Sciatic nerve (tissue), 2 donors: ENCODE results near the gene CFAP47. TPM values are rescaled to one million over a fixed set of nuclear protein-coding genes. Genes with fewer than 3 reads are reported as not detected.
"Not testable (repeated sequence)": the region's sequence is repeated elsewhere in the genome, so short reads cannot be mapped to it uniquely, and the experiment has no call there.

Experiments used
- ATAC-seq: fragments of 200-7000 bp; cut with Tn5 transposase; one replicate; pipeline ENCODE4 v1.9.1; 2020; ENCODE audit warnings: mild to moderate bottlenecking, moderate library complexity
- DNase-seq: peaks from one replicate; pipeline ENCODE4 v3.0.0-alpha.2; 2020; ENCODE audit warnings: low spot score
- intact Hi-C: fragments of 100-400 bp; cut with DNase I; formaldehyde crosslinking; loops from one replicate; pipeline ENCODE4 v1.14.2; 2022
- total RNA-seq: library from RNA; stranded (reverse); fragmentation: NEBNext Ultra II Directional; extraction: Animal tissue kit (Norgen Biotek cat#: 25700); gene quantifications from one replicate; pipeline ENCODE4 v1.2.1, GENCODE V29; 2021
- donor health status: DM: no; HTN: no; CAD: no.
- donor health status: DM: no; HTN: no; CAD: no.

Gene CFAP47
- total RNA-seq, 1 donor from 2014 or later, result 0.18 TPM

DNA sequence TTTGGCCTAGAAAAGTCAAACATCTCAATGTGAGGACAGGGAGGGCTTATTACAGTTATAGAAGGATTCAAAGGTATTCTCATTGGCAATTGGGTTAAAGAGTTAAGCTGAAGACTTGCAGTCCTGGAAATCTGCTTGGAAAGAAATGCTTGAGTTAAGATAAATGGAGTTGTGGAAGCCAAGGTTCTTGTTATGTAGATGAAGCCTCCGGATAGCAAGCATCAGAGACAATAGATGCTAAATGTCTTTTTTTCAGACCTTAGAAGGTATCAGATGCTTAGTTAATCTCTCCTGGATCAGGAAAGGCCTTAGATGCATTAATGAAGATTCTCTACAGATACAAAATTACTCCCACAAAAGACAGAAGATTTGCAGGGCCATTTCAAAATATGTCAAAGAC, 299.3 kb downstream of the CFAP47 start:
- intact Hi-C loops, result no loop called here
- no peak for ATAC-seq
- no peak for DNase-seq

DNA sequence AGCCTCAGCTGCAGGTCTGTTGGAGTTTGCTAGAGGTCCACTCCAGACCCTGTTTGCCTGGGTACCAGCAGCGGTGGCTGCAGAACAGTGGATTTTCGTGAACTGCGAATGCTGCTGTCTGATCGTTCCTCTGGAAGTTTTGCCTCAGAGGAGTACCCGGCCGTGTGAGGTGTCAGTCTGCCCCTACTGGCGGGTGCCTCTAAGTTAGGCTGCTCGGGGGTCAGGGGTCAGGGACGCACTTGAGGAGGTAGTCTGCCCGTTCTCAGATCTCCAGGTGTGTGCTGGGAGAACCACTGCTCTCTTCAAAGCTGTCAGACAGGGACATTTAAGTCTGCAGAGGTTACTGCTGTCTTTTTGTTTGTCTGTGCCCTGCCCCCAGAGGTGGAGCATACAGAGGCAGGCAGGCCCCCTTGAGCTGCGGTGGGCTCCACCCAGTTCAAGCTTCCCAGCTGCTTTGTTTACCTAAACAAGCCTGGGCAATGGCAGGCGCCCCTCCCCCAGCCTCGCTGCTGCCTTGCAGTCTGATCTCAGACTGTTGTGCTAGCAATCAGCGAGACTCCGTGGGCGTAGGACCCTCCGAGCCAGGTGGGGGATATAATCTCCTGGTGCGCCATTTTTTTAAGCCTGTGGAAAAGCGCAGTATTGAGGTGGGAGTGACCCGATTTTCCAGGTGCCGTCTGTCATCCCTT, 315.4 kb downstream of the CFAP47 start:
- ATAC-seq, intact Hi-C loops, DNase-seq: not testable (repeated sequence)

DNA sequence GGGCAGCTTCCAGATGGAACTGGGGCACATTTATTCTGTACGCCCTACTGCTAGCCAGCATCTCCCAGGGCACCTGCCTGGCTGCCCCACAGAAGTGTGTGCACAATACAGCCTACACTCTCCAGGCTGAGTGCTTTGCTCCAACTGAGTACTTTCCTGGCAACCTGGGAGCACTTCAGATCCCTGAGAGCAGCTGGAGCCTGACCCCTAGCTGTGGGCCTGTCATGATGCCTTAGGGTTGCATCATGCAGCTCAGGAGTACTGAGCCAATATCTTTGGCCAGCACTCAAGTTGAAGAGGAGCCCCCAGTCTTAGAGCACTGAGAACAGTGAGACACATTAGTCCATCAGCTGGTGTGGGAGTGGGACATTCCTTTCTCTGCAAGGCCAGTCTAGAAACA, 321.9 kb downstream of the CFAP47 start:
- no peak for ATAC-seq
- intact Hi-C loops, result no loop called here

DNA sequence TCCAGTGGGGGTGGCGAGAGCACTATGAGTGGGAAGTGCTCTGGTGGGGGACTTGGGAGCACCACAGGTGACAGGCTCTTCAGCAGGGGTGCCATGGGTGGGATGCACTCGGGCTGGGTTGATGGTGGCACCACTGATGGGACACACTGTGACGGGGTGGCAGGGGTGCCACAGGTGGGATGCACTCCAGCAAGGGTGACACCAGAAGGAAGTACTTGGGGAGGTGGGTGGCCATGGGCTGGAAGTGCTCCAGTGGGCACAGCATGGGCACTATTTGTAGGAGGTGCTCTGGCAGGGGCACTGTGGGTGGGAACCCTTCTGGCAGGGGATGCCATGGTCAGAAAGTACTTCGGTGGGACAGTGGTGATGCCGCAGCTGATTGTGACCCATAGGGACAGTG, 346.6 kb downstream of the CFAP47 start:
- intact Hi-C loops, result no loop called here
- peak; percentile 15 for DNase-seq
- no peak for ATAC-seq

More for the DNA sequence above, 321.9 kb downstream of the CFAP47 start:
- no peak for DNase-seq

DNA sequence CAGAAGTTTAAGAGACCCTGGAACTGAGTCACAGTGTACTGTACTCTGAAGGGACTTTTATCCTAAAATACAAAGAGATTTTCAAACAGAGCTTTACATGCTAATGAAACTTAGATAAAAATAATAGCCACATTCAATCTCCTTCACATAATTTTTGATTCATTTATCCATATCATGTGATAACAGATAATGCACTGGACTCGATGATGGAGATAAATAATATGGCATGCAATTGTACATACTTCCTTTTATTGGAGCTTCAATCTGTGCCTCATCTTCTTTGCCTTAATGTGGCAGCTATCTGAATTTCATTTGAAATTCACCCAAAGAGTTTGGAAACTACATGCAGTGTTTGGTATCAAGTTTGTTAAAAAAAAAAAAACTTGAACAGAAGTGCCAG, 390.6 kb downstream of the CFAP47 start:
- ATAC-seq (no peak), DNase-seq (no peak)
- intact Hi-C loops, result no loop called here

DNA sequence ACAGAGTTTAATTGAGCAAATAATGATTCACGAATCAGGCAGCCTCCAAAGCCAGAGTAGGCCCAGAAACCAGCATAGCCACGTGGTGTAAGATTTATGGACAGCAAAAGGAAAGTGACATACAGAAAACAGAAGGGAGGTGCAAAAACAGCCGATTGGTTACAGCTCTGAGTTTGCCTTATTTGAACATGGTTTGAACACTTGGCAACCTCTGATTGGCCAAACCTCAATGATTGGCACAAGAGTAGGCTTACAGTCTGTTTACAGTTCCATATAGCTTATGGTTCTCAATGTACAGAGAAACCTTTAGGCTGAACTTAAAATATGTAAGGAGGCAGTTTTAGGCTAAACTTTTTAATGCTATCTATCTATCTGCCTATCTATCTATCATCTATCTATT, 394.8 kb downstream of the CFAP47 start:
- DNase-seq, result no peak
- intact Hi-C loops, result no loop called here
- ATAC-seq, result no peak

DNA sequence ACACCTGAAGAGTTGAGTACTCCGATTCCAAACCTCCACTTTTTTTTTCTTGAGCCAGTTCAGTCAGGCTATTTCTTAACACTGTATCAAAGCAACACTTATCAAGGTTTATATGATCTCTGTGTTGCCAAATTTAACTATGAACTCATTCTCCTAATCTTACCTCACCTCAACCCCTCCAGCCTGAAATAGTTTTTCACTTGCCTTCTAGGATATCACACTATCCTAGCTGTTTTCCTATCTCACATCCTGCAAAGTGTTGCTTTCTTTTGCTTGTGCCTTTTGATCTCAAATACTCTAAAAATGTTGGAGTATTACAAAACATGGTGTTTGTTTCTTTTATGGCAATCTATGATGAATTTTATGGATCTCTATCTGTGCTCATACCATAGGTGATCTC, 415.0 kb downstream of the CFAP47 start:
- intact Hi-C loops, result no loop called here

DNA sequence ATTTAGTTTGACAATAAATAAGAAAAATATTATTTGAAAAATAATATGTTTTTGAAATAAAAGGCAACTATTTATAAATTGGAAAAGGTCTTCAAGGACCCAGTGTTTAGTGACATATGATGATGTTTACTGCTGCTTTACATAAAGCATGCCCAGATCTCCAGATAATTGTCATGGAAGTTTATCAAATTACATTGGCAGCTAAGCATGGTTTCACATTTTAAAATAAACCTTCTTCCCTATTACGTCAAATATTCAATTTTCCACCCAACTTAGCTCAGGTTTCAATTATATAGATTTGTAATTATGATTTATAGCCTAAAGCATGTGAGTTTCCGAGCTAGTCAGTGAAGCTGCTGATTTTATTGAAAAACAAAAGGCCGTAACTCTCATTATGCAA, 417.2 kb downstream of the CFAP47 start:
- ATAC-seq (no peak), DNase-seq (no peak)
- intact Hi-C loops, result no loop called here

More for the DNA sequence above, 415.0 kb downstream of the CFAP47 start:
- ATAC-seq (no peak), DNase-seq (no peak)

DNA sequence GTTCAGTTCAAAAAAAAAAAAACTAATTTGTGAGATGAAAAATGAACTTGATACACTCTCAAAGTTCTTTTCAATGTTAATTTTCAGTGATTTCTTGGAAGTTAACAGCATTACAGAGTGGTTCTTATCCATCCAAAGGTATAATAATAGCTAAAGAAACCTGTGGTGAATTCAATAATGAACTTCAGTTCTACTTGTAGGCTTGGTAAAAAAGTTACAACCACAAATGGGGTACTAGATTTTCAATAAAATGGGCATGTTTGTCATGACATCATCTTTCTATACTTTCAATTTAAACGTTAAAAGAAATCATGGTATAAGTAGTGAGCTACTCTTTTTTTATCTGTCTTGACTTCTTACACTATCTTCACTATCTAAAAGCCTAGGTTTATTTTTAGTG, 424.8 kb downstream of the CFAP47 start:
- intact Hi-C loops, result no loop called here
- ATAC-seq (no peak), DNase-seq (no peak)

DNA sequence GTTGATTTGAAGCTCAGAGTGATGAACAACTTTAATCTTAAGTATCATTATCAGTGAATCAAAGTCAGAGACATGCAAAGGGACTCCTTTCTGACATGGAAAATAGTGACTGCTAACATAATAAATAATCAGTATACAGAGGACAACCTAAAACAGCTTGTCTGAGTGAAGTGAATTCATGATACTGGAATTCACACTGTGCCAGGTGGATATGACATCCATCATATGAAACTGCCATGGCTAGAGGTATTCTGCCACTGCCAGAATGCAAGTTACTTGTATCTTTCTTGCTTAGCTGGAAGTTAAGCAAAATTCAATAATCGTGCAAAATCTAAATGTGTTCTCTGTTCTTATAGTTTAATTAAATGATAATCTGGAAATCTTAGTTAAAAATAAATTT, 429.0 kb downstream of the CFAP47 start:
- intact Hi-C loops, result no loop called here
- ATAC-seq, result no peak
- DNase-seq, result no peak

DNA sequence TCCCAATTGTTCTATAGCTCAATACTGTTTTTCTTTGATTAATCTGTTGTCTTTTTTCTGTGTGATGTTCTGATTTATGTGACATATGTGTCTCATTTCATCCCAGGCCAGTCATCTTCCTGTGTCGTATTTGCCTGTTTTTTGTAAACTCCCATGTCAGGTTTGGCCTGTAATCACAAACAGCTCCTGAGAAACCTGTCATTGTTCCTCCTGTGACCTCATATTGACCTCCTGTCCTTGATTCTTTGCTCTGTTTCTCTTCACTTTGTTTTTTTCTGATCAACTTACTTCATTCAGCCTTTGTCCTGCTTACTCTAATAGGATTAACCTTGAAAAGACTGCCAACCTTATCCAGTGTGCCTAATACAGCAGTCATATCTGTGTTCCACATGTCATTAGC, 438.3 kb downstream of the CFAP47 start:
- no peak for ATAC-seq
- intact Hi-C loops, result no loop called here
- no peak for DNase-seq

DNA sequence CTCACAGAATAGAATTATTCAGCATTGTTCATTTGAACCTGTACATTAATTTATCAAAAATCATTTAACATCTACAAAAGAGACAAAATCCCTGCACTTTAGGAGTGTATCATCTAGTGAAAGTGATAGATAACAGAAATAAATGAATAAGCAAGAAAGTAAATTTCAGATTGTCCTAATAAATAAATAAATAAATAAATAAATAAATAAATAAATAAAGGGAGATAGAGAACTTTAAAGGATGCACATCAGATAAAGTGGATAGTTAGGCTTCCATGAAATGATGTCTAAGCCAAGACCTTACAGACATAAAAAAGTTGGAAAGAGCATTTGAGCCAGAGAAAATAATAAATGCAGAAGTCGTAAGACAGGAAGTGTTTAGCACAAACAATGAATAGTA, 444.7 kb downstream of the CFAP47 start:
- intact Hi-C loops, result no loop called here
- no peak for ATAC-seq
- no peak for DNase-seq

DNA sequence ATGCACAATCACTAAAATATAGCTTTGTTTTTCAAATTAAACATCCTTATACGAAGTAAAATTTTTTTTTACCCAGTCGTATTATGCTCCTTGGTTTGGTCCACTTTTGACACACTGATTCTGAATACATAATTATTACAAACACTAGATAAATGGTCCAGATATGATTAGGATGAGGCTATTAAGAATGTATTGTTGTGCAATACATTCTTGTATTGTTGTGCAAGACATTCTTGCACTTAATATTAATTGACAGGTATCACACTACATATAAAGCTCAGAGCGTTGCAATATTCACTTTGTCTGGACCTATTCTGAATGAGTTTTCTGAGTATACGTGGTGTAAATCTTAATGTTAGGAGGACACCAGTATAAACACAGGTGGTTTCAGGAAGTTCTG, 464.0 kb downstream of the CFAP47 start:
- intact Hi-C loops, result no loop called here
- DNase-seq (no peak), ATAC-seq (no peak)

DNA sequence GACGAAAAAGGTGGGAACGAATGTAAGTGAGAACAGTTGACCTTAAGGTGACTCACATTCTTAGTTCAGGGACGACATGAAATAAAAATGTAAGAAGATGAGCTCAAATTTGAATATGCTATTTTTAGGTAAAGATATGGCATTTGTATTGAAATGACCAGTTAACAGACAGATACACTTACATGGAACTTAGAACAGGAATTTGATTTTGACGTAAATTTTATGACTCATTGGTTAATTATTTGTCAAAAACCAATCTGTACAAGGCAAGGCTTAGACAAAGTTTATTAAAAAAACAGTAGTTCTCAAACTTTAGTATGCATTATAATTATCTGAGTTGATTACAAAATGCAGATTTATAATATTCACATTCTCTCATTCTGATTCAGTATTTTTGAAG, 469.4 kb downstream of the CFAP47 start:
- intact Hi-C loops, result no loop called here
- DNase-seq (no peak), ATAC-seq (no peak)

DNA sequence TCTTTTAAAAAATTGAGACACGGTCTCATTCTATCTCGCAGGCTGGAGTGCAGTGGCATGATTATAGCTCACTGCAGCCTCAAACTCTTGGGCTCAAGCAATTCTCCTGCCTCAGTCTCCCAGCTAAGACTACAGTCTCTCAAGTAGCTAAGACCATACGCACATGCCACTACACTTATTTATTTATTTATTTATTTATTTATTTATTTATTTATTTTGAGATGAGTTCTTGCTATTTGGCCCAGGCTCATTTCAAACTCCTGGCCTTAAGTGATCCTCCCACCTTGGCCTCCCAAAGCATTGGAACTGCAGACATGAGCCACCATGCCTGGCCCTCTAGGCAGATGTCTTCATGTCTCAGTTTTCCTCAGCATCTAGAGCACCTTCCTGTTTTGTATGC, 482.2 kb downstream of the CFAP47 start:
- DNase-seq (no peak), ATAC-seq (no peak)
- intact Hi-C loops, result no loop called here

DNA sequence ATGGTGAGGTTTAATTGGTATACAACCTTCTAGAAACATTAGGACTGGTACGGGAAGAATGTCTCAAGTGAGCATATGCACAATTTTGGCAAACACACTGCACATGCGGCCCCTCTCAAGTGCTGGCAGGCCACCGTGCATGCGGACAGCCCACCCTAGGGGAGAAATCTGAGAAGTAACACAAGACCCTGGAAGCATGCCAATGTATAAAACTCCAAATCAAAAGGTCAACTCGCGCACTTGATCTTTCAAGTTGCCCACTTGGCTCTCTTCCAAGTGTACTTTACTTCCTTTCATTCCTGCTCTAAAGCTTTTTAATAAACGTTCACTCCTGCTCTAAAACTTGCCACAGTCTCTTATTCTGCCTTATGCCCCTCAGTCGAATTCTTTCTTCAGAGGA, 488.3 kb downstream of the CFAP47 start:
- intact Hi-C loops, result no loop called here
- ATAC-seq (no peak), DNase-seq (no peak)

DNA sequence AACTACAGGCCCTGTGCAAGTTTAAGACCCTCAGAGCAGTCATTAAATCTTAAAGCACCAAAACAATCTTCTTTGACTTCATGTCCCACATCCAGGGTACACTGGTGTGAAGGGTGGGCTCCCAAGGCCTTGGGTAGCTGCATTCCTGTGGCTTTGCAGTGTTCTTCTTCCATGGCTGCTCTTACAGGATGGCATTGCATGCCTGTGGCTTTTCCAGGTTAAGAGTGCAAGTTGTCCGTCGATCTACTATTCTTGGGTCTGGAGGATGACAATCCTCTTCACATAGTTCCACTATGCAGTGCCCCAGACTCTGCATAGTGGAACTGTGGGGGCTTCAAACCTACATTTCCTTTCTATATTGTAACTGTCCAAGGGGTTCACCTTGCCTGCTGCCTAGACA, 494.5 kb downstream of the CFAP47 start:
- no peak for ATAC-seq
- intact Hi-C loops, result no loop called here
- no peak for DNase-seq

DNA sequence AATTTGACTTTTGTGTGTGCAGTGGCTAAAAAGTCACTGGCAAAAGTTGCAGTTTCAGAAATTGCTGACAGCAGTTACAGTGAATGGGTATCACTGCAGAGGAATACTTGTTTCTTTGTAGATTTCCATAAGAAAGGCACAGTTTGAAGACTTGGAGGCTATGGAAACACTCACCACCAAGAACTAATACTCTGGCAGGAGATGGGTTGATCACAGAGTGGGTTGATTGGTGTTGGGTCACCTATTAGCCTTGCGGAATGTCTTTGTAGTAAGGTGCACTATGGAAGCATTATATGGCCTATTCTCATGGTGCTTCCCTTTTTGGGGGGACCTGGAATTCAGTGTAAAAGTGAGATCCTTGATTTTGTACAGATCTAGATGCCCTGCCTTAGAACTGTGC, 502.8 kb downstream of the CFAP47 start:
- intact Hi-C loops, result no loop called here
- DNase-seq (no peak), ATAC-seq (no peak)

DNA sequence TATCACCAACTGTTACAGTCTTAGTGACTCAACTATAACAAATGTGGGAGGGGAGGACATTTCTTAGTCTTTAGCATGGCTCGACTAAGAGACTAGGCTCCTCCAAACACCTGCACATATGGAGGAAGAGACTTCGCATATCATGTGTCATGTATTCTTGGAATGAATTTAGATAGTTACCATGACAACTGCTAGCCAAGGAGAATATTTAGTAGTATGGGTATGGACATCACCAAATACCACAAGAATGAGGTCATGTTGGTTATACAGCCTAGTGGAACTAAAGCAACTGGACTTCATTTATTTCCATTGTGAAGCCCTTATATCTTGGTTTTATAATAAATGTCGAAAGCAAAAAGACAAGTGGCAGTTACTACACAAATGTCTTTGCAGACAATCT, 512.3 kb downstream of the CFAP47 start:
- ATAC-seq (no peak), DNase-seq (no peak)

DNA sequence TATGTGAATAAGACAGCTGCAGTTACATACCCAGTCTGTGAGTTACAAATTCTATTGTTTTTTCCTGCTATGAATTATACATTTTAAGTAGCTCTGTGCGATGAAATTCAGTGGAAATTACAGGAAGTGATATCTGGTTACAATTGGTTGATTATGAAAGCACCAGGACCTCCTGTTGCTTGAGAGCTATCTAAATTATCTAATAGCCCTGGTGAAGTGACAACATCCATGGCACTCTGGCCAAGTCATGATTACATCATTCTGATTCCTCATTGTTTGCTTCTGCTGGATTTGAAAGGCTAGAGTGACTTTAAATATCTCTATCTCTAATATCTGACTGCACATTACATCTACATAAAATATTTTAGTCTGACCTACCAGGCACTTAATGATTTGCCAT, 515.0 kb downstream of the CFAP47 start:
- ATAC-seq, result no peak
- no peak for DNase-seq
- intact Hi-C loops, result no loop called here

More for the DNA sequence above, 512.3 kb downstream of the CFAP47 start:
- intact Hi-C loops, result no loop called here
